ENCODE results near the gene RILPL1.

- TF ChIP-seq CTCF (IDR thresholded peaks at IDR 0.05) (no peak), ZFX (IDR thresholded peaks at IDR 0.05; ENCODE audit: borderline replicate concordance) (no peak)
These were observed 47.8 kb downstream of the RILPL1 start for GRCh38 chr12:123485756-123486155.
